Stimulated activated CD8-positive, alpha-beta memory T cell treated with anti-CD3 and anti-CD28 coated beads, Interleukin-12 subunit alpha, Interleukin-12 subunit beta, amount 100 ng/mL, for 24 hours (primary cell): Measurements from ENCODE around the gene AEBP1.

Experiments used
- DNase-seq: peaks from one replicate; pipeline ENCODE4 v3.0.0-alpha.2; 2020; ENCODE audit errors: extremely low read depth

The AEBP1 gene

GRCh38 chr7:44155191-44156185 is 51.3 kb downstream of the AEBP1 start:
- DNase-seq: no peak

- no peak for DNase-seq
Observed at GRCh38 chr7:44156453-44157010, 52.4 kb downstream of the AEBP1 start.

GRCh38 chr7:44157116-44158080 is 53.3 kb downstream of the AEBP1 start:
- DNase-seq: no peak

- DNase-seq: no peak
Observed at GRCh38 chr7:44158096-44158872, 54.1 kb downstream of the AEBP1 start.

GRCh38 chr7:44158873-44159631 is 54.9 kb downstream of the AEBP1 start:
- no peak for DNase-seq

GRCh38 chr7:44159824-44160630 is 55.9 kb downstream of the AEBP1 start:
- no peak for DNase-seq

- DNase-seq: no peak
Observed at GRCh38 chr7:44161371-44161770, 57.2 kb downstream of the AEBP1 start.

- no peak for DNase-seq
Observed at GRCh38 chr7:44162179-44162578, 58.0 kb downstream of the AEBP1 start.

GRCh38 chr7:44162785-44163395 is 58.7 kb downstream of the AEBP1 start:
- DNase-seq: no peak

GRCh38 chr7:44163591-44163990 is 59.4 kb downstream of the AEBP1 start:
- no peak for DNase-seq
